ENCODE results near the gene MUC22.

DNA sequence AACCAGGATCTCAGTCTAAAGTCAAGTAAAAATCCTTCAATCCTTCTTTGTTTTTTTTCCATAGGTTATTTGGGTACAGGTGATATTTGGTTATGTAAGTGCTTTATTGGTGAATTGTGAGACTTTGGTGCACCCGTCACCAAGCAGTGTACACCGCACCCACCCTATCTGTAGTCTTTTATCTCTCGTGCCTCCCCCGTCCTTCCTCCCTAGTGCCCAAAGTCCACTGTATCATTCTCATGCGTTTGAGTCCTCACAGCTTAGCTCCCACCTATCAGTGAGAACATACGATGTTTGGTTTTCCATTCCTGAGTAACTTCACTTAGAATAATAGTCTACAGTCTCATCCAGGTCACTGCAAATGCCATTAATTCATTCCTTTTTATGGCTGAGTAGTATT lies 879 bp downstream of the MUC22 start:
- TF ChIP-seq, protein P1, sequence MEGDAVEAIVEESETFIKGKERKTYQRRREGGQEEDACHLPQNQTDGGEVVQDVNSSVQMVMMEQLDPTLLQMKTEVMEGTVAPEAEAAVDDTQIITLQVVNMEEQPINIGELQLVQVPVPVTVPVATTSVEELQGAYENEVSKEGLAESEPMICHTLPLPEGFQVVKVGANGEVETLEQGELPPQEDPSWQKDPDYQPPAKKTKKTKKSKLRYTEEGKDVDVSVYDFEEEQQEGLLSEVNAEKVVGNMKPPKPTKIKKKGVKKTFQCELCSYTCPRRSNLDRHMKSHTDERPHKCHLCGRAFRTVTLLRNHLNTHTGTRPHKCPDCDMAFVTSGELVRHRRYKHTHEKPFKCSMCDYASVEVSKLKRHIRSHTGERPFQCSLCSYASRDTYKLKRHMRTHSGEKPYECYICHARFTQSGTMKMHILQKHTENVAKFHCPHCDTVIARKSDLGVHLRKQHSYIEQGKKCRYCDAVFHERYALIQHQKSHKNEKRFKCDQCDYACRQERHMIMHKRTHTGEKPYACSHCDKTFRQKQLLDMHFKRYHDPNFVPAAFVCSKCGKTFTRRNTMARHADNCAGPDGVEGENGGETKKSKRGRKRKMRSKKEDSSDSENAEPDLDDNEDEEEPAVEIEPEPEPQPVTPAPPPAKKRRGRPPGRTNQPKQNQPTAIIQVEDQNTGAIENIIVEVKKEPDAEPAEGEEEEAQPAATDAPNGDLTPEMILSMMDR (IDR thresholded peaks at IDR 0.05), result no peak
- TF ChIP-seq POLR2A (IDR thresholded peaks at IDR 0.05) (no peak), POLR2AphosphoS5 (IDR thresholded peaks at IDR 0.05) (no peak)
